Astrocyte (in vitro differentiated cells and primary cell): ENCODE measurements around the gene NCR3LG1.

Experiments
- EZH2 ChIP-seq: IDR thresholded peaks from 2 replicates; pipeline ENCODE4 v1.6.1; 2012; ENCODE audit warnings: mild to moderate bottlenecking, low read length, inconsistent platforms; ENCODE audit not compliant: insufficient read depth
- TF ChIP-seq, protein P1 (sequence below): IDR thresholded peaks from 2 replicates; pipeline ENCODE4 v1.5.1; 2011; ENCODE audit warnings: low read depth, mild to moderate bottlenecking, inconsistent platforms, low read length, moderate library complexity; ENCODE audit not compliant: insufficient read depth

DNA sequence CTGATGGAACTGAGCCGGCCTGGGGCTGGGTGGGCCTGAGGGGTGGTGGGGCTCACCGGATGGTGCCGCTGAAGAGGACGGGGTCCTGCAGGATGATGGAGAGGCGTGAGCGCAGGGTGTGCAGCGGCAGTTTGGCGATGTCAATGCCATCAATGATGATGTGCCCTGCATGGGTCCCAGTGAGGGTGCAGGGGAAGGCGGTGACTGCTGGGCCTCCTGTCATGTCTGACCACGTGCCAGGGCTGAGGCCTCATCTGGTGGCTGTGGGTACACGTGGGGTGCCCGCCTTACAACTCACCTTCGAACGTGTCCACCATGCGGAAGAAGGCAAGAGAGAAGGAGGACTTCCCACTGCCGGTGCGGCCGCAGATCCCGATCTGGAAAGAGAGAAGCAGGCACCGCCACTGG is 44.0 kb downstream of the NCR3LG1 start:
- no peak for TF ChIP-seq EZH2
- TF ChIP-seq, protein P1, sequence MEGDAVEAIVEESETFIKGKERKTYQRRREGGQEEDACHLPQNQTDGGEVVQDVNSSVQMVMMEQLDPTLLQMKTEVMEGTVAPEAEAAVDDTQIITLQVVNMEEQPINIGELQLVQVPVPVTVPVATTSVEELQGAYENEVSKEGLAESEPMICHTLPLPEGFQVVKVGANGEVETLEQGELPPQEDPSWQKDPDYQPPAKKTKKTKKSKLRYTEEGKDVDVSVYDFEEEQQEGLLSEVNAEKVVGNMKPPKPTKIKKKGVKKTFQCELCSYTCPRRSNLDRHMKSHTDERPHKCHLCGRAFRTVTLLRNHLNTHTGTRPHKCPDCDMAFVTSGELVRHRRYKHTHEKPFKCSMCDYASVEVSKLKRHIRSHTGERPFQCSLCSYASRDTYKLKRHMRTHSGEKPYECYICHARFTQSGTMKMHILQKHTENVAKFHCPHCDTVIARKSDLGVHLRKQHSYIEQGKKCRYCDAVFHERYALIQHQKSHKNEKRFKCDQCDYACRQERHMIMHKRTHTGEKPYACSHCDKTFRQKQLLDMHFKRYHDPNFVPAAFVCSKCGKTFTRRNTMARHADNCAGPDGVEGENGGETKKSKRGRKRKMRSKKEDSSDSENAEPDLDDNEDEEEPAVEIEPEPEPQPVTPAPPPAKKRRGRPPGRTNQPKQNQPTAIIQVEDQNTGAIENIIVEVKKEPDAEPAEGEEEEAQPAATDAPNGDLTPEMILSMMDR, result no peak
